WTC11 (cell line): ENCODE results near the gene SPTBN4. TPM values are rescaled to one million over a fixed set of nuclear protein-coding genes. Genes with fewer than 3 reads are reported as not detected.

ENCODE experiments used
- ATAC-seq: fragments of 200-7000 bp; cut with Tn5 transposase; 2 replicates; pipeline ENCODE4 v1.10.0; 2021; ENCODE audit warnings: mild to moderate bottlenecking, moderate library complexity
- CTCF ChIA-PET: fragments of 300-600 bp; sonication (Branson Sonifier 250); formaldehyde crosslinking; loops from one replicate; lab custom pipeline; 2021; ENCODE audit warnings: antibody characterized with exemption; lab: Charles Lee
- POLR2A ChIA-PET: fragments of 350-600 bp; sonication (Branson Sonifier 250); formaldehyde crosslinking; loops from one replicate; lab custom pipeline; 2021; ENCODE audit warnings: antibody characterized with exemption; lab: Charles Lee
- DNase-seq: peaks from one replicate; pipeline ENCODE4 v3.0.0; 2021; ENCODE audit warnings: low spot score
- H3K27ac Mint-ChIP-seq: 2 replicates; pipeline ENCODE4 v1.8.0; 2021; ENCODE audit warnings: mixed read lengths
- H3K27me3 Mint-ChIP-seq: 2 replicates; pipeline ENCODE4 v1.8.0; 2021; ENCODE audit warnings: low read depth, mild to moderate bottlenecking, moderate library complexity, mixed read lengths
- H3K36me3 Mint-ChIP-seq: 2 replicates; pipeline ENCODE4 v1.8.0; 2021; ENCODE audit warnings: mixed read lengths
- H3K4me1 Mint-ChIP-seq: 2 replicates; pipeline ENCODE4 v1.8.0; 2022; ENCODE audit warnings: mixed read lengths
- H3K4me3 Mint-ChIP-seq: 2 replicates; pipeline ENCODE4 v1.8.0; 2021; ENCODE audit warnings: mild to moderate bottlenecking, moderate library complexity, mixed read lengths
- H3K9me3 Mint-ChIP-seq: 2 replicates; pipeline ENCODE4 v1.8.0; 2021; ENCODE audit warnings: mixed read lengths
- AR ChIP-seq: fragments of 250-450 bp; sonication (Bioruptor Pico); IDR thresholded peaks from 2 replicates; pipeline ENCODE4 v1.9.0; 2021; ENCODE audit warnings: mild to moderate bottlenecking
- ARID4B ChIP-seq: sonication (generic); formaldehyde crosslinking; IDR thresholded peaks from 2 replicates; pipeline ENCODE4 v1.8.0; 2023; ENCODE audit warnings: missing genetic modification reagents, mild to moderate bottlenecking, borderline replicate concordance
- ATF3 ChIP-seq: sonication (generic); formaldehyde crosslinking; conservative IDR thresholded peaks from 2 replicates; pipeline ENCODE4 v1.8.1; 2022; ENCODE audit warnings: mild to moderate bottlenecking, missing genetic modification reagents
- E2F1 ChIP-seq: sonication (generic); formaldehyde crosslinking; IDR thresholded peaks from 2 replicates; pipeline ENCODE4 v1.8.0; 2022; ENCODE audit warnings: mild to moderate bottlenecking, missing genetic modification reagents
- E2F4 ChIP-seq: sonication (generic); formaldehyde crosslinking; IDR thresholded peaks from 2 replicates; pipeline ENCODE4 v1.8.1; 2022; ENCODE audit warnings: low read depth, mild to moderate bottlenecking, moderate library complexity, missing genetic modification reagents, borderline replicate concordance
- ETV6 ChIP-seq: sonication (generic); formaldehyde crosslinking; IDR thresholded peaks from 2 replicates; pipeline ENCODE4 v1.8.1; 2022; ENCODE audit warnings: mild to moderate bottlenecking, missing genetic modification reagents
- FOXJ3 ChIP-seq: sonication (generic); formaldehyde crosslinking; IDR thresholded peaks from 2 replicates; pipeline ENCODE4 v1.9.0; 2021; ENCODE audit warnings: missing genetic modification reagents, mild to moderate bottlenecking, borderline replicate concordance
- KAT7 ChIP-seq: sonication (generic); formaldehyde crosslinking; IDR thresholded peaks from 2 replicates; pipeline ENCODE4 v1.8.1; 2023; ENCODE audit warnings: missing genetic modification reagents, mild to moderate bottlenecking, borderline replicate concordance
- MLX ChIP-seq: sonication (generic); formaldehyde crosslinking; IDR thresholded peaks from 2 replicates; pipeline ENCODE4 v1.8.1; 2023; ENCODE audit warnings: mild to moderate bottlenecking, missing genetic modification reagents, moderate library complexity
- NFATC4 ChIP-seq: fragments of 250-450 bp; sonication (Bioruptor Pico); IDR thresholded peaks from 2 replicates; pipeline ENCODE4 v1.9.0; 2021; ENCODE audit warnings: mild to moderate bottlenecking
- NFYB ChIP-seq: sonication (generic); formaldehyde crosslinking; conservative IDR thresholded peaks from 2 replicates; pipeline ENCODE4 v1.8.0; 2022; ENCODE audit warnings: low read depth, missing genetic modification reagents
- NR1H2 ChIP-seq: sonication (generic); formaldehyde crosslinking; IDR thresholded peaks from 2 replicates; pipeline ENCODE4 v1.9.0; 2021; ENCODE audit warnings: mild to moderate bottlenecking, moderate library complexity, missing genetic modification reagents
- NR3C1 ChIP-seq: sonication (generic); formaldehyde crosslinking; conservative IDR thresholded peaks from 2 replicates; pipeline ENCODE4 v1.8.1; 2023; ENCODE audit warnings: low read depth, mild to moderate bottlenecking, missing genetic modification reagents
- RORB ChIP-seq: fragments of 250-450 bp; sonication (Bioruptor Pico); IDR thresholded peaks from 2 replicates; pipeline ENCODE4 v1.9.0; 2021; ENCODE audit warnings: mild to moderate bottlenecking
- STAT6 ChIP-seq: sonication (generic); formaldehyde crosslinking; conservative IDR thresholded peaks from 2 replicates; pipeline ENCODE4 v1.8.1; 2023; ENCODE audit warnings: mild to moderate bottlenecking, low read depth, missing genetic modification reagents, moderate library complexity
- TEAD1 ChIP-seq: sonication (generic); formaldehyde crosslinking; IDR thresholded peaks from 2 replicates; pipeline ENCODE4 v1.8.0; 2022; ENCODE audit warnings: mild to moderate bottlenecking, missing genetic modification reagents
- USF1 ChIP-seq: sonication (generic); formaldehyde crosslinking; IDR thresholded peaks from 2 replicates; pipeline ENCODE4 v1.8.0; 2022; ENCODE audit warnings: mild to moderate bottlenecking, missing genetic modification reagents
- ZMAT4 ChIP-seq: fragments of 250-450 bp; sonication (Bioruptor Pico); IDR thresholded peaks from 2 replicates; pipeline ENCODE4 v1.9.0; 2021; ENCODE audit warnings: mild to moderate bottlenecking
- ZNF121 ChIP-seq: sonication (generic); formaldehyde crosslinking; IDR thresholded peaks from 2 replicates; pipeline ENCODE4 v1.8.0; 2023; ENCODE audit warnings: missing genetic modification reagents
- ZNF138 ChIP-seq: sonication (generic); formaldehyde crosslinking; conservative IDR thresholded peaks from 2 replicates; pipeline ENCODE4 v1.8.1; 2022; ENCODE audit warnings: mild to moderate bottlenecking, moderate library complexity, missing genetic modification reagents
- total RNA-seq: library from RNA; stranded (reverse); gene quantifications from 3 replicates; pipeline ENCODE4 v1.2.3, GENCODE V29; 2021

SPTBN4 gene
- total RNA-seq, 1 experiment from 2014 or later: 2.8 TPM

- Mint-ChIP-seq H3K9me3 (0 out of 2 replicates have a peak, but pooled peaks cover 3% of the 10 kb centered on the region), H3K4me1 (peaks cover 24% of the 10 kb centered on the region), H3K27me3 (peaks cover 54% of the 10 kb centered on the region), H3K27ac (no peak overlapping the region), H3K36me3 (no peaks in the 10 kb centered on the region), H3K4me3 (no peak overlapping the region)
- DNase-seq (no peak), ATAC-seq (no peak)
- ChIA-PET CTCF (interaction anchor here (0.7 to 2.3 kb wide), 9 partner anchors 8 to 204 kb away, joined by 3 to 18 read pairs (median 4); partner anchors contain the start of gene EGLN2), POLR2A (interaction anchor here (1.0 to 1.2 kb wide), 2 partner anchors 16 to 40 kb away, joined by 3 to 4 read pairs; no protein-coding TSS in a partner anchor)
- TF ChIP-seq RORB (CRISPR knock-in tag) (no peak), NR1H2 (CRISPR knock-in tag) (no peak), NFATC4 (CRISPR knock-in tag) (no peak), NR3C1 (CRISPR knock-in tag) (no peak), MLX (no peak), ZMAT4 (CRISPR knock-in tag) (no peak), E2F1 (no peak), AR (CRISPR knock-in tag) (no peak), ETV6 (CRISPR knock-in tag) (no peak), NFYB (CRISPR knock-in tag) (no peak), KAT7 (no peak), ZNF138 (CRISPR knock-in tag) (no peak), STAT6 (CRISPR knock-in tag) (no peak), TEAD1 (no peak), USF1 (CRISPR knock-in tag) (no peak), FOXJ3 (CRISPR knock-in tag) (no peak), ZNF121 (CRISPR knock-in tag) (no peak), ATF3 (CRISPR knock-in tag) (no peak), ARID4B (no peak), E2F4 (no peak)
These were observed 127.9 kb downstream of the SPTBN4 start for GRCh38 chr19:40594657-40595091.
